Upper lobe of left lung (tissue), 4 donors: ENCODE results near the gene SP9.

ENCODE experiments used
- CTCF ChIP-seq, 6 experiments: fragments of 450-650 bp in 4 of 6; fragments of 200-600 bp in 2 of 6; sonication (generic) in 2 of 6; IDR thresholded peaks; one replicate each; pipeline ENCODE4 v1.5.1; 2016 to 2019; ENCODE audit warnings: antibody characterized with exemption in 6 of 6
- EP300 ChIP-seq, 4 donors: sonication (generic); formaldehyde crosslinking; IDR thresholded peaks; one replicate each; pipeline ENCODE4 v1.5.1; 2017; ENCODE audit warnings: antibody characterized with exemption in 4 of 4, control low read depth in 2 of 4
- POLR2A ChIP-seq, 4 donors: fragments of 450-650 bp; IDR thresholded peaks; one replicate each; pipeline ENCODE4 v1.5.1; 2016 to 2017; ENCODE audit warnings: antibody characterized with exemption in 4 of 4, mild to moderate bottlenecking in 2 of 4
- POLR2AphosphoS5 ChIP-seq, 2 donors: sonication (generic); formaldehyde crosslinking; IDR thresholded peaks; one replicate each; pipeline ENCODE4 v1.5.1; 2017; ENCODE audit warnings: antibody characterized with exemption in 2 of 2

- TF ChIP-seq POLR2AphosphoS5 (IDR thresholded peaks at IDR 0.05) (no peak), CTCF (IDR thresholded peaks at IDR 0.05) (no peak), POLR2A (IDR thresholded peaks at IDR 0.05) (no peak), EP300 (IDR thresholded peaks at IDR 0.05) (no peak)
Measured at GRCh38 chr2:174292908-174293307, 41.8 kb upstream of the SP9 start.
